HG03045 (cell line): ENCODE data around the gene CBARP.

ENCODE experiments used
- ATAC-seq: cut with Tn5 transposase; IDR thresholded peaks from one replicate; pipeline ENCODE4 v1.9.1; 2021; ENCODE audit warnings: mild to moderate bottlenecking, moderate library complexity; ENCODE audit not compliant: unreplicated experiment

Gene CBARP

DNA sequence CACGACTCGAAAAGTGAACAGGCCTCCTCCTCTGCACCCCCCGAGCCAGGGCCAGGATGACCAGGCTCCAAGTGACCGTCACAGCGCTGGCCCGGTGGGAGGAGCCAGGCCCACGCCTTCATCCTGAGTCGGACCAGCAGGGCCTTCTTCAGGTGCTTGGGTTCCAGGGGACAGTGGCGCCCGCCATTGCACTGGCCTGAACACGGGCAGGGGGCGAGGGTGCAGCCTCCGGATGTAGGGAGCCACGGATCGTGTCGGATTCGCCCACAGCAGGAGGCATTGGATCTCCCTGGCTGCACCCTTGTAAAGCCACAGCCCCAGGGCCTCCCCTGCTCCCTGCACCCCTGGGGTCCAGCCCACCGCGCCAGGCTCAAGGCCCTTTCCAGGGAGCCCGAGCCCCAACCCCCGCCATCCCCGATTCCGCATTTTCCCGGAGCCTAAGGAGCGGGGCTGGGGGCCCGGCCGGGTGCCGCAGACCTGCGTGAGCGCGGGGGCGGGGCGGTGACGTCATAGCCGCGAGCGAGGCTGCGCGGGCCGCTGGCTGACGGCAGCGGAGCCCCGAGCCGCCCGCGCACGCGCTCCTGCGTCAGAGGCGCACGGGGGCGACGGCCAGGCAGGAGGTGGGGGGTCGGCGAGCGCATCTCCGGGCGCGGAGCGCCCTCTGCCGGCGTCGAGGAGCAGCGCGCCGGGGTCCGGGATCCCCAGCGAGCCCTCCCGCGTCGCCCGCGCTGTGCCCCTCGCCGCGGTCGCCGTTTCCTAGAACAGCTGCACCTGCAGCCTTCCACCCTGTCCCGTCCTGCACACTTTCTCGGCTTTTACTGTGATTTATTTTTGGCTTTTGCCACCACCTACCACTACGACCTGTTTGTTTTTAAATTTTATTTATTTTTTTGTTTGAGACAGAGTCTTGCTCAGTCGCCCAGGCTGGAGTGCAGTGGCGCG is 2.3 kb upstream of the CBARP start:
- peak; percentile 34 for ATAC-seq

GRCh38 chr19:1239420-1239795 is 1.6 kb upstream of the CBARP start:
- ATAC-seq, result no peak

GRCh38 chr19:1238369-1239303 is 831 bp upstream of the CBARP start:
- ATAC-seq, result no peak

DNA sequence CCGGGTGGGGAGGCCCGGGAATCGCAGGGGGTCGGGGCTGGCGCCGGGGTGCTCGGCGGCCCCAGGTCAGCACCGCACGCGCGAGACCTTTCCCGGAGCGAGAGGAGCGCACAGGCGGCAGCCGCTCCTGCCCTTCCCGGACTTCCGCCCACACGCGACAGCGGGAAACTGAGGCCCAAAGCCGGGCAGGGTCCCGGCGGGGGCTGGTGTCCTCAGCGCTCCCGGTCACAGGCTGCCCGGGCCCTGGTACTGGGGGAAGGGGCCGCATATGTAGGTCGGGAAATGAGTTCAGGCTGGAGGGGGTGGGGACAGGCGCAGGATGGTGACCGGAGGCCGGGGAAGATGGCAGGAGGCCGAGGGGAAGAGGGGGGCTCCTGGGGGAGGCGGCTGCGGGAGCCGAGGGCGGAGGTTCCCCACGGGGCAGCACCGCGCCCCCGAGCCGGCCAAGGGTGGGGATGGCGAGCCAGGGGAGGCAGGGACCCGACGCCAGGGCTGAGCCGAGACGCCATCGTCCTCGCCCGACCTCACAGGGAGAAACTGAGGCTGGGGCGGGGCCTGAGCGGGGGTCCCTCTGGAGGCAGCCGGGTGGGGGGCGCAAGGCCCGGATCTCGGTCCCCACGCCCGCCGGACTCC is 662 bp downstream of the CBARP start:
- ATAC-seq, result no peak

GRCh38 chr19:1236576-1236975 is 1.2 kb downstream of the CBARP start:
- ATAC-seq, result no peak

DNA sequence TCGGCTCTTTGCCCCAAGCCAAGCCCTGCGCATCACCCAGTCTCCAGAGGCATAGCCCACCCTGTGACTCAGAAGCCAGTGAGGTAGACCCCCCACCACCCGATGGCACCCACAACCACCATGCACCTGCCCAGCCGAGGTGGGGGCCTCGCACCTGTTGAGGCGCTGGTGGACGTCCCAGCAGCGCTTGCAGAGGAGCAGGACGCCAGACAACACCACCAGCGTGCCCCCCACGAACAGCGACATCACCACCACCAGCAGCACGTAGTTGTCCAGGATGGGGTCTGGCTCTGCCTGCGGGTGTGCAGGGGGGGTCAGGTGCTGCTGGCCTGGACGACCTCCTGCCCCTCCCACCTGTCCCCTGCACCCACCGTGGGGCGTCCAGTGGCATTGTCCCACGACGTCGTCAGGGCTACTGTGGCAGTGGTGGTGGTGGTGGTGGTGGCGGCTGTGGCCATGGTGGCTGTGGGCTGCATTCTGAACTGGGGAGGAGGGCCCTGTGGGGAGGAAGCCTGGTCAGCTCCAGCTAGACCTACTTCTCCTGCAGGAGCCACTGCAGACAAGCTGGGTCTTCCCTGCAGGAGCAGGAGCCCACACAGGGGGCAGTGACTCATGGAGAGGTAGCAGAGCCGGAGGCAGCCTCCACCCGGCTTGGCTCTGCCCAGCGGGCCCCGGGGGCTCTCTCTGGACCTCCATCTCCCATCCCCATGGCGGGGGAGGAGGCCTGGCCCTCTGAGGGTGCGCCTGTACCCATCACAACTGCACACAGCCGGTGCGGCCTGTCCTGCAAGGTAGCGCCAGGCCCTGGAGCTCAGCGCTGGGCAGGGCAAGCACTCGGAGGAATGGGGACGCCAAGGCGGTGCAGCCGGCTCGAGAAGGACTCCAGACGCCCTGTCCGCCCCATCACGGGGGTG is 1.9 kb downstream of the CBARP start:
- ATAC-seq, result no peak

GRCh38 chr19:1234955-1235380 is 2.8 kb downstream of the CBARP start:
- no peak for ATAC-seq

GRCh38 chr19:1234051-1234954 is 3.5 kb downstream of the CBARP start:
- ATAC-seq, result no peak

DNA sequence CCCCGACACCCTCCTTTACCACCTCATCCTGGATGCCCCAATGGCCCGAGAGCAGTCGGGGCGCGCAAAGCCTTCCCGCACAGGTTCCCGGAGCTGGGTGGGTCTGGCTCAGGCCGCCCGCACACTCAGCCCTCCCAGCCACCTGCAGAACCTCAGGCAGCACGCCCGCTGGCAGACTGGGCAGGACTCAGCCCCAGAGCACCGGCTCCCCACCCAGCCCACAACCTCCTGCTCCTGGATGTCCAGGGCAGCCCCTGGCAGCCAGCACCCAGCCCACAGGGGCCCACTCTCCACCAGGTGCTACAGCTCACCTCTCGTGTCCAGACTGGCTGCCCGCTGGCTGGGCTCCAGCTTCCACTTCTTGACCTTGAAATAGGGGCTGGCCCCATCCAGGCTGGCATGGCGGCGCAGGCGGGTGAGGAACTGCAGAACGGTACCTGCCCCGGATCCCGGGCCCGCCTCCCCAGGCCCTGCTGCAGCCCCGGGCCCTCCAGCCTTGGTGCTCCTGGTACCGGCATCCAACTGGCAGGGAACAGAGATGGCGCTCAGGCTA is 4.6 kb downstream of the CBARP start:
- ATAC-seq, result no peak

- ATAC-seq, result no peak
Observed at GRCh38 chr19:1232652-1233072, 5.1 kb downstream of the CBARP start.

DNA sequence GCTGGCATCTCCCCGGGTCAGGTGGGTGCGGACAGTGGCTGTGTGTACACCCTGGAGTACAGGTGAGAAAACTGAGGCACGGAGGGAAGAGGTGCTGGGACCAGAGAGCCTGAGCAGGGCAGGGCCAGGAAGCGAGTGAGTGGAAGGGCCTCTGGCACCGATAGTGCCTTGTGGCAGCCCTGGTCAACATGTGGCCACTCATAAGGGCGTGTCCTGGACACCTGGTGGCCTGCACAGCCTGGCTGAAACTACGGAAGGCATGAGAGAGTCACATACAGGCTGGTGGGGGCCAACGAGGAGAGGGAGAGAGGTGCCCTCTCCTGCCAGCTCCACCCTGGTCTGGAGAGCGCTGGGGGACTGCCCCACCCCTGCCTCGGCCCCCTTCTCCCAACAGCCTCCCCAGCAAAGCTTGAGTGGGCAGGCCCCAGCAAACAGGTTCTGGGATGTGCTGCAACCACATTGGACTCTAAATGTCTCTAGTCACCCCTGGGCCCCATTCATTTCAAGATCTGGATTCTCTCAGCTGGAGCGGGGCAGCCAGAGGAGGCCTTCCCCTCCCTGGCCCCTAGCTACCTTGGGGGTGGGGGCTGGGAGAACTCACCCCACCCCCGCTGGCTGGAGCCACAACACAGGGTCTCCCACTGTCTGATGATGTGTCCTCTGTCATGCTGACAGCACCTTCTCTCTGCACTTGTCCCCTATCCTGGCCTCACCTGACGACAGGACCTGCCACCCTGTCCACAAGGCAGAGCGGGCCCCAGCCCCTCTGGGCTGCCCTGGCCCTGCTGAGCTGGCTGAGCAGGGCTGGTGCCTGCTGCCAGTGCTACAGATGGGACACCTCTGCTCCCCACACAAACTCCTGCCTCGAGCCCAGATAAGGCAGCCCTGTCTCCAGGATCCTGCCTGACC is 5.8 kb downstream of the CBARP start:
- ATAC-seq, result no peak

DNA sequence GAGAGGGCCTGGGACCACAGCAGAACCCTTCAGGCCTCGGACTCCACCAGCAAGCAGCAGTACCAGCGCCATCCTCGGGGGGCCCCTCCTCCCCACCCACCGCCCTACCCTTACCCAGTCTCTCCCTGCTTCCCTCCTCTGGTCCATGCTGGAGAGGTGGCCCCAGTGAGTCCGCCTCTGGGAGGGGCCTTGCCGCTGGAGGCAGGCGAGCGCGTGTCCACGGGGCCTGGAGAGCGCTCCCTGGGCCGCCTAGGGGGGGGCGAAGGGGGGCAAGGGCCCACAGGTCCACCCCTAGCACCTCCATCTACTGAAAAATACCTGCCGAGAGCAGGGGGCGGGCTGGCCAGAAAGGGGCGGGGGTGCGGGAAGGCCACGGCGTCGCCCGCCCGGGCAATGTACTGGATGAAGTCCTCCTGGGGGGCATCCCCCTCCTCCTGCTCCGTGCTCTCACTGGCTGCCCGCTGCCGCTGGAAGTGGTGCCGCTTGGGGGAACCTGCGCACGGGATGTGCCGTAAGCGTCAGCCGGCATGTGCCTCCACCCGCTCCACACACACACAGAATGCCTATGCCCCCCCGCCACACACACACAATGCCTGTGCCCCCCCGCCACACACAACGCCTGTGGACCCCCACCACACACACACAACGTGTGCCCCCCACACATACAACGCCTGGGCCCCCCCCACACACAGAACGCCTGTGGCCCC is 6.9 kb downstream of the CBARP start:
- no peak for ATAC-seq

GRCh38 chr19:1229924-1230782 is 7.7 kb downstream of the CBARP start:
- ATAC-seq, result no peak

DNA sequence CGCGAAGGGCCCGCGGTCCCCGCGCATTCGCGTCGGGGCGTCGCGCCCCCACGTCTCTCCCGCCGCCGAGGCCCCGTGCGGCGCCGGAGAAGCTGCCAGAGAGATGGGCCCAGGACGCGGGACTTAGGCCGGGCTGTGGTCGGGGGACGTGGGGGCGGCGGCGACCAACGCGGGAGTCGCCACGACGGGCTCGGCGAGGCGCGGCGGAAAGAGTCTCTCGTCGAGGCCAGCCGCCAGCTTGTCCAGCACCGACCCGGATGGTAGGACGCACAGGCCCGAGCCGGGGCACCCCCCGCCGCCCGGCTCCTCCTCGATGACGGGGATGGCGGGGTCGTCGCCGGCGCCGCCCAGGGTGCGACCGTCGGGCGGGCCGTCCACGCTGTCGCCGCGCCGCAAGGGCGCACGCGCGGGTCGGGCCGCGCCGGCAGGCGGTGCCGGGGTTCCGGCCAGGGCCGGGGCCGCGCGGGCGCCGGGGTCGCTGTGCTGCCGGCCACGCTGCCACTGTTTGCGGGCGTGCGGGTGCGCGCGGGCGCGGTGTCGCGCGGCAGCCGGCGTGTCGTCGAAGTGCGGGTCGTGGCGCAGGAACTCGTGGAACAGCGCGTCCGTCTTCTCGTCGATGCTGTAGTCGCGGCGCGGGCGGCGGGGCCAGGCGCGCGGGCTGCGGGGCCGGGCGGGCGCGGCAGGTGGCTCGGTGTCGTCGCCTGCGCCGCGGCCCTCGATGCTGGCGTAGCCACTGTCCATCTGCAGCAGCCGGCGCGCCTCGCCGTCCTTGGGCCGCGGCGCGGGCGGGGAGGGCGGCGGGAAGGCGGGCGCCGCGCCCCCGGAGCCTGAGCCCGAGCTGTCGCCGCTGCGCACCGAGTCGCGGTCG is 8.5 kb downstream of the CBARP start:
- no peak for ATAC-seq
